Mesothelial cell of epicardium (in vitro differentiated cells): ENCODE measurements around the gene THUMPD1. TPM values are rescaled to one million over a fixed set of nuclear protein-coding genes. Genes with fewer than 3 reads are reported as not detected.
"Not testable (repeated sequence)": the region's sequence is repeated elsewhere in the genome, so short reads cannot be mapped to it uniquely, and the experiment has no call there.

Experiments
- DNase-seq, 2 experiments: peaks; one replicate each; pipeline ENCODE4 v3.0.0; 2021; ENCODE audit warnings: low spot score in 2 of 2; ENCODE audit not compliant: unreplicated experiment in 2 of 2
- H3K27ac Mint-ChIP-seq: 2 replicates; pipeline ENCODE4 v1.8.0; 2021; ENCODE audit warnings: mixed read lengths
- H3K27me3 Mint-ChIP-seq: 2 replicates; pipeline ENCODE4 v1.8.0; 2021; ENCODE audit warnings: low read depth, mixed read lengths
- H3K36me3 Mint-ChIP-seq: 2 replicates; pipeline ENCODE4 v1.8.0; 2021; ENCODE audit warnings: mixed read lengths
- H3K4me1 Mint-ChIP-seq: 2 replicates; pipeline ENCODE4 v1.8.0; 2021; ENCODE audit warnings: mixed read lengths
- H3K4me3 Mint-ChIP-seq: 2 replicates; pipeline ENCODE4 v1.8.0; 2021; ENCODE audit warnings: mild to moderate bottlenecking, moderate library complexity, mixed read lengths
- H3K9me3 Mint-ChIP-seq: 2 replicates; pipeline ENCODE4 v1.8.0; 2021; ENCODE audit warnings: mixed read lengths
- total RNA-seq: library from RNA; stranded (reverse); gene quantifications from 3 replicates; pipeline ENCODE4 v1.2.1, GENCODE V29; 2021
- TF ChIP-seq, protein P1 (sequence below): fragments of 200-600 bp; sonication (generic); IDR thresholded peaks from one replicate; pipeline ENCODE4 v1.5.0; 2021; ENCODE audit warnings: antibody characterized with exemption; ENCODE audit not compliant: unreplicated experiment

Gene THUMPD1
- total RNA-seq, 1 donor from 2014 or later: 35.5 TPM

DNA sequence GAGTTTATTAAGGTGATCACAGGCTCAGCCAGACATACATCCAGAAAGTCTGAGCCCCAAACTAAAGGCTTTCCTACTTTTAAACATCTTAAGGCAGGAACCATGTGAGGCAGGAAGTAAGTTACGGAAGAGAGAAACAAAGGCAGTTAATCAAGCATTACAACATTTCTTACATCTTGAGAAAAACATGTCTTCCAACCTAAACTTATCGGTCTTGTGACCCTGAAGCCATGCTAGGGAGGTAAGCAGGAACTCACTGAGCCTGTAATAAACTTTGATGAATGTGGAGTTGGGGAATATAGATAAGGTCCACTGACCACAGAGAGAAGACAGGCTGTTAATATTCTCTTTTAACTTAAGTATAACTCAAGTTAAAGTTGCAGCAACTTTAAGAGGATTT lies 18.7 kb upstream of the THUMPD1 start:
- Mint-ChIP-seq H3K4me1 (peaks cover 16% of the 10 kb centered on the region), H3K27me3 (no peaks in the 10 kb centered on the region), H3K4me3 (no peak overlapping the region), H3K27ac (peak overlapping the region; percentile 83), H3K36me3 (peaks cover 38% of the 10 kb centered on the region), H3K9me3 (peaks cover 22% of the 10 kb centered on the region)
- TF ChIP-seq, protein P1, sequence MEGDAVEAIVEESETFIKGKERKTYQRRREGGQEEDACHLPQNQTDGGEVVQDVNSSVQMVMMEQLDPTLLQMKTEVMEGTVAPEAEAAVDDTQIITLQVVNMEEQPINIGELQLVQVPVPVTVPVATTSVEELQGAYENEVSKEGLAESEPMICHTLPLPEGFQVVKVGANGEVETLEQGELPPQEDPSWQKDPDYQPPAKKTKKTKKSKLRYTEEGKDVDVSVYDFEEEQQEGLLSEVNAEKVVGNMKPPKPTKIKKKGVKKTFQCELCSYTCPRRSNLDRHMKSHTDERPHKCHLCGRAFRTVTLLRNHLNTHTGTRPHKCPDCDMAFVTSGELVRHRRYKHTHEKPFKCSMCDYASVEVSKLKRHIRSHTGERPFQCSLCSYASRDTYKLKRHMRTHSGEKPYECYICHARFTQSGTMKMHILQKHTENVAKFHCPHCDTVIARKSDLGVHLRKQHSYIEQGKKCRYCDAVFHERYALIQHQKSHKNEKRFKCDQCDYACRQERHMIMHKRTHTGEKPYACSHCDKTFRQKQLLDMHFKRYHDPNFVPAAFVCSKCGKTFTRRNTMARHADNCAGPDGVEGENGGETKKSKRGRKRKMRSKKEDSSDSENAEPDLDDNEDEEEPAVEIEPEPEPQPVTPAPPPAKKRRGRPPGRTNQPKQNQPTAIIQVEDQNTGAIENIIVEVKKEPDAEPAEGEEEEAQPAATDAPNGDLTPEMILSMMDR: no peak
- DNase-seq: no peak

DNA sequence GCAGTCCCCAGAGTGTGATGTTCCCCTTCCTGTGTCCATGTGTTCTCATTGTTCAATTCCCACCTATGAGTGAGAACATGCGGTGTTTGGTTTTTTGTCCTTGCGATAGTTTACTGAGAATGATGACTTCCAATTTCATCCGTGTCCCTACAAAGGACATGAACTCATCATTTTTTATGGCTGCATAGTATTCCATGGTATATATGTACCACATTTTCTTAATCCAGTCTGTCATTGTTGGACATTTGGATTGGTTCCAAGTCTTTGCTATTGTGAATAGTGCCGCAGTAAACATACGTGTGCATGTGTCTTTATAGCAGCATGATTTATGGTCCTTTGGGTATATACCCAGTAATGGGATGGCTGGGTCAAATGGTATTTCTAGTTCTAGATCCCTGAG lies 14.2 kb upstream of the THUMPD1 start:
- not testable (repeated sequence) for H3K4me1 Mint-ChIP-seq, H3K27ac Mint-ChIP-seq, H3K9me3 Mint-ChIP-seq, H3K27me3 Mint-ChIP-seq, H3K4me3 Mint-ChIP-seq, DNase-seq
- H3K36me3 Mint-ChIP-seq: peaks cover 31% of the 10 kb centered on the region

DNA sequence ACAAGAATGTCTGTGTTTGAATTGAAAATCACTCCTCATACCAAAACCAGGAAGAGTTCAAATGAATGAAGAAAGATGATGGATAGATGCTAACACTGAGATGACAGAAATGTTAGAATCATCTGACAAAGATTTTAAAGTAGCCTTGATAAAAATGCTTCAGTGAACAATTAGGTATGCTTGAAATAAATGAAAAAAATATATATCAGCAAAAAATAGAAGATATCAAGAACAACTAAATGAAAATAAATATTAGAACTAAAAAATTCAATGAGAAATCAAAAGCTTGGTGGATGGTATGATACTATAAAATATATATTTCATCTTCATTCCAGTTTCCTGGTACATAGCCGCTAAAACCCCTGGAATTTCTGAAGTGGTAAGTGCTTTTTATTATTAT lies 13.6 kb upstream of the THUMPD1 start:
- no peaks in the 10 kb centered on the region for H3K27me3 Mint-ChIP-seq
- TF ChIP-seq, protein P1: no peak
- peaks cover 3% of the 10 kb centered on the region for H3K4me1 Mint-ChIP-seq
- H3K36me3 Mint-ChIP-seq: peaks cover 25% of the 10 kb centered on the region
- no peak overlapping the region for H3K4me3 Mint-ChIP-seq
- no peaks in the 10 kb centered on the region for H3K9me3 Mint-ChIP-seq
- no peak overlapping the region for H3K27ac Mint-ChIP-seq
- no peak for DNase-seq

DNA sequence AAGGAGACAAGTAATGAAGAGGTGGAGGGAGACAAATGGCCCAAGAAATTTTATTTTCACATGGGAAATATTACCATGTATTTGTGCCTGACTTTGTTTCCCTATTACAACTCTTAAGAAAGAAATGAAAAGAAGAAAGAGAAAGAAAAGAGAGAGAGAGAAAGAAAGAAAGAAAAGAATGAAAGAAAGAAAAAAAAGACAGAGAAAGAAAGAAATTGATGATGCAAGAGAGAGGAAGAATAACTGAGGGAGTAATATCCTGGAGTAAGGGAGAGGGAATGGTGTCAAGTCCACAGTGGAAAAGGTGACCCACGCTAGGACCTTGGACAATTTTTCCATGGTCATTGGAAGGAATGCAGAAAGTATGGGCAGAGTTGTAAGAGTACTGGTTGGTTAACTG lies 12.1 kb upstream of the THUMPD1 start:
- Mint-ChIP-seq H3K9me3 (no peaks in the 10 kb centered on the region), H3K4me1 (no peaks in the 10 kb centered on the region), H3K27ac (no peak overlapping the region), H3K4me3 (no peak overlapping the region), H3K27me3 (no peaks in the 10 kb centered on the region), H3K36me3 (peaks cover 16% of the 10 kb centered on the region)
- no peak for DNase-seq
- TF ChIP-seq, protein P1: no peak

DNA sequence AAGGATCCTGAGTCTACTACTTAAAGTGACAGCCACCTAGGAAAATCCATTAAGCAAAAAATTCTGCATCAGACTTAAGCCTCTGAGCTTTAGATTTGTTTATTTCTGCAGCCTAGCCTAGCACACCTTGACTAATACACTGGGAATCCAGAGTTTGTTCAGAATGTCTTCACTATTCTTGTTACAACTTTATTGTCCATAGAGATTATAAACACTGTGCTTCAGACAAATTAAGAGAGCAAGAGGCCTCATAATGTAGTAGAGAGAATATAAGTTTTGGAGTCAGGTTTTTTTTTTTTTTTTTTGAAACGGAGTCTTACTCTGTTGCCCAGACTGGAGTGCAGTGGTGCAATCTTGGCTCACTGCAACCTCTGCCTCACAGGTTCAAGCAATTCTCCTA lies 8.9 kb upstream of the THUMPD1 start:
- peaks cover 26% of the 10 kb centered on the region for H3K36me3 Mint-ChIP-seq
- H3K9me3 Mint-ChIP-seq: peaks cover 14% of the 10 kb centered on the region
- no peaks in the 10 kb centered on the region for H3K27me3 Mint-ChIP-seq

DNA sequence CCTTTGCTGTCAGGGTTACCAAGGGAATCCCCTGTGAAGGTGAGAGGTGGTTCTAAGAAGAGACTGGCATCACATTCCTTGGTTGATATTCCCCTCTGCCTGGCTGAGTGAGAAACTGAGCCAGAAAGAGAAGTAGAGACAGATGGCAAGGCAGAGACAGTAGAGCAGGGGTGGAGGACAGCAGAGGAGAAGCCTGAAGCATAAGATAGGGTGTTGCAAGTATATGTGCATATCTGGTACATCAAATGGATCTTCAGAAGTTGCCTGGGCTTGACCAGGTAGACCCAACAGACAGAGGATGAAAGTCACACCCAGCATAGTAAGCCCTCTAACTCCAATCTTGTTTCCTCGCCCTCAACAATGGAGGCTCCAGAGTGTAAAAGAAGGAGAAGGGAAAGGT lies 7.9 kb upstream of the THUMPD1 start:
- TF ChIP-seq, protein P1: no peak
- H3K4me1 Mint-ChIP-seq: peaks cover 2% of the 10 kb centered on the region
- H3K27me3 Mint-ChIP-seq: no peaks in the 10 kb centered on the region
- peaks cover 14% of the 10 kb centered on the region for H3K9me3 Mint-ChIP-seq
- DNase-seq: no peak
- no peak overlapping the region for H3K27ac Mint-ChIP-seq
- peaks cover 20% of the 10 kb centered on the region for H3K36me3 Mint-ChIP-seq
- H3K4me3 Mint-ChIP-seq: no peak overlapping the region

More for the DNA sequence above, 8.9 kb upstream of the THUMPD1 start:
- Mint-ChIP-seq H3K4me3 (no peak overlapping the region), H3K4me1 (no peaks in the 10 kb centered on the region), H3K27ac (no peak overlapping the region)
- no peak for DNase-seq
- TF ChIP-seq, protein P1: no peak
